Measurements from ENCODE around the gene ITPKB. TPM values are rescaled to one million over a fixed set of nuclear protein-coding genes. Genes with fewer than 3 reads are reported as not detected.
A peak's percentile ranks its signal among the peaks of the same experiment; 100 is the strongest.
"Not testable (repeated sequence)": the region's sequence is repeated elsewhere in the genome, so short reads cannot be mapped to it uniquely, and the experiment has no call there.

ITPKB gene
- total RNA-seq, 1 donor, result 6.2 TPM

GRCh38 chr1:226618380-226618779 lies 120.7 kb downstream of the ITPKB start:
- no peak overlapping the region for H3K27ac ChIP-seq (ENCODE audit: low read depth, low read length)
- no peak overlapping the region for H3K4me3 ChIP-seq (ENCODE audit: insufficient read depth, low read length)
- peaks cover 12% of the 10 kb centered on the region for H3K27me3 ChIP-seq (ENCODE audit: insufficient read depth, low read length)
- H3K9me3 ChIP-seq (ENCODE audit: low read depth, low read length), result no peaks in the 10 kb centered on the region
- H2AFZ ChIP-seq (ENCODE audit: low read length), result no peak overlapping the region
- H3K79me2 ChIP-seq (ENCODE audit: insufficient read depth, low read length), result no peaks in the 10 kb centered on the region
- no peaks in the 10 kb centered on the region for H3K4me1 ChIP-seq (ENCODE audit: insufficient read depth, low read length)
- H3K4me2 ChIP-seq (ENCODE audit: insufficient read depth, low read length), result no peak overlapping the region
- TF ChIP-seq CTCF (IDR thresholded peaks at IDR 0.05; ENCODE audit: extremely low read depth, low read depth, low read length), result no peak
- H4K20me1 ChIP-seq (ENCODE audit: insufficient read depth, low read length), result no peaks in the 10 kb centered on the region
- DNase-seq (ENCODE audit: insufficient read length, low spot score, missing footprints), result no peak
- no peaks in the 10 kb centered on the region for H3K36me3 ChIP-seq (ENCODE audit: insufficient read depth, low read length)

GRCh38 chr1:226617719-226618118 lies 121.4 kb downstream of the ITPKB start:
- H3K4me3 ChIP-seq (ENCODE audit: insufficient read depth, low read length); H3K36me3 ChIP-seq (ENCODE audit: insufficient read depth, low read length); H3K79me2 ChIP-seq (ENCODE audit: insufficient read depth, low read length); H3K27ac ChIP-seq (ENCODE audit: low read depth, low read length); H4K20me1 ChIP-seq (ENCODE audit: insufficient read depth, low read length); H3K9me3 ChIP-seq (ENCODE audit: low read depth, low read length); H3K4me2 ChIP-seq (ENCODE audit: insufficient read depth, low read length); H2AFZ ChIP-seq (ENCODE audit: low read length); H3K4me1 ChIP-seq (ENCODE audit: insufficient read depth, low read length): not testable (repeated sequence)
- H3K27me3 ChIP-seq (ENCODE audit: insufficient read depth, low read length), result peaks cover 13% of the 10 kb centered on the region
- DNase-seq (ENCODE audit: insufficient read length, low spot score, missing footprints), result peak; percentile 8

DNA sequence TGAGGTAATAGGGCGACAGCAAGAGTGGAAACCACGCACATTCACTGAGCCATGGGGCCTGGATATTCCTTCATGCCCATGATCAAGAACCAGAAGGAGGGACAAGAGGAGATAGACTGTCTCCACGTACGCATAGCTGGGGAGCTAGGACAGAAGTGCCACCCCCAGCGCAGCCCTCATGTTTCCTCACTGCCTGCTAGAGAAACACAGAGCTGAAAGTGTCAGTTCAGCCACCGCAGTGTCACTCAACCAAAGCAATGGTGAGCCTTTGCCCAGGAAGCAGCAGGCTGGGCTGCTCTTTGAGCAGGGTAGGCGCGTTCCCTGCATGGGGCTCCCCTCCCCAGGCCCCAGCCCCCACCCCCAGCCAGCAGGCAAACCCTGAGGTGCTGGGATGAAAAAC lies 122.0 kb downstream of the ITPKB start:
- Histone ChIP-seq H2AFZ (ENCODE audit: low read length) (no peak overlapping the region), H4K20me1 (ENCODE audit: insufficient read depth, low read length) (no peaks in the 10 kb centered on the region), H3K36me3 (ENCODE audit: insufficient read depth, low read length) (no peaks in the 10 kb centered on the region), H3K4me1 (ENCODE audit: insufficient read depth, low read length) (no peaks in the 10 kb centered on the region), H3K4me3 (ENCODE audit: insufficient read depth, low read length) (no peak overlapping the region), H3K27ac (ENCODE audit: low read depth, low read length) (no peak overlapping the region), H3K4me2 (ENCODE audit: insufficient read depth, low read length) (no peak overlapping the region), H3K27me3 (ENCODE audit: insufficient read depth, low read length) (peaks cover 16% of the 10 kb centered on the region), H3K79me2 (ENCODE audit: insufficient read depth, low read length) (no peaks in the 10 kb centered on the region), H3K9me3 (ENCODE audit: low read depth, low read length) (no peaks in the 10 kb centered on the region)
- no peak for DNase-seq (ENCODE audit: insufficient read length, low spot score, missing footprints)
- no peak for TF ChIP-seq CTCF (IDR thresholded peaks at IDR 0.05; ENCODE audit: extremely low read depth, low read depth, low read length)

- no peaks in the 10 kb centered on the region for H3K4me1 ChIP-seq (ENCODE audit: insufficient read depth, low read length)
- no peak overlapping the region for H3K27ac ChIP-seq (ENCODE audit: low read depth, low read length)
- H4K20me1 ChIP-seq (ENCODE audit: insufficient read depth, low read length), result no peaks in the 10 kb centered on the region
- H3K4me3 ChIP-seq (ENCODE audit: insufficient read depth, low read length), result no peak overlapping the region
- H3K4me2 ChIP-seq (ENCODE audit: insufficient read depth, low read length), result no peak overlapping the region
- TF ChIP-seq CTCF (IDR thresholded peaks at IDR 0.05; ENCODE audit: extremely low read depth, low read depth, low read length), result no peak
- DNase-seq (ENCODE audit: insufficient read length, low spot score, missing footprints), result peak; percentile 61
- H3K27me3 ChIP-seq (ENCODE audit: insufficient read depth, low read length), result peaks cover 16% of the 10 kb centered on the region
- H3K79me2 ChIP-seq (ENCODE audit: insufficient read depth, low read length), result no peaks in the 10 kb centered on the region
- no peak overlapping the region for H2AFZ ChIP-seq (ENCODE audit: low read length)
- no peaks in the 10 kb centered on the region for H3K36me3 ChIP-seq (ENCODE audit: insufficient read depth, low read length)
- no peaks in the 10 kb centered on the region for H3K9me3 ChIP-seq (ENCODE audit: low read depth, low read length)
These were observed 122.4 kb downstream of the ITPKB start for GRCh38 chr1:226616636-226617035.
